Ishikawa (cell line): Measurements from ENCODE around the gene KIAA0319L.

Source experiments
- EP300 ChIP-seq: IDR thresholded peaks from 2 replicates; pipeline ENCODE4 v1.6.1; 2012; ENCODE audit warnings: borderline replicate concordance
- NFIC ChIP-seq: IDR thresholded peaks from 2 replicates; pipeline ENCODE4 v1.6.1; 2012
- RAD21 ChIP-seq: IDR thresholded peaks from 2 replicates; pipeline ENCODE4 v1.6.1; 2012; ENCODE audit warnings: low read depth
- REST ChIP-seq: IDR thresholded peaks from 2 replicates; pipeline ENCODE4 v1.6.1; 2012; ENCODE audit warnings: low read depth, mild to moderate bottlenecking
- TEAD4 ChIP-seq: IDR thresholded peaks from 2 replicates; pipeline ENCODE4 v1.6.1; 2012
- YY1 ChIP-seq: IDR thresholded peaks from 2 replicates; pipeline ENCODE4 v1.6.1; 2012; ENCODE audit warnings: low read depth

- no peak for TF ChIP-seq RAD21
- no peak for TF ChIP-seq TEAD4
- no peak for TF ChIP-seq YY1
- TF ChIP-seq REST: no peak
- no peak for TF ChIP-seq EP300
- TF ChIP-seq NFIC: no peak
Observed at GRCh38 chr1:35605071-35605866, 48.1 kb upstream of the KIAA0319L start.
